NK-92 (cell line): ENCODE measurements around the gene NEO1.

Source experiments
- DNase-seq: peaks from one replicate; lab custom pipeline; 2025; ENCODE audit not compliant: unreplicated experiment; lab: John Stamatoyannopoulos, UW

Gene NEO1

DNA sequence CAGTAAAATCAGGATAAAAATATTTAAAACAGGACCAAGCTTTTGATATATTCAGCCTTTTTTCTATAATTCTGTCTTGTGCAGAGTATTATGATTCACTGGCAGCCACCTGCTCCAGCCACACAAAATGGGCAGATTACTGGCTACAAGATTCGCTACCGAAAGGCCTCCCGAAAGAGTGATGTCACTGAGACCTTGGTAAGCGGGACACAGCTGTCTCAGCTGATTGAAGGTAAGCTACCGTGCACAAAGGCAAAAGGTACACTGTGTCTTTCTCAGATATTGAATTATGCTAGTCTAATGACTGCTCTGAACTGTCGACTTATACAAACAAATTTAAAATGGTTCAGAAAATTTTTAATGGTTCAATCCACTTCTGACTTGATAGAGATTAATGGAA, 202.3 kb downstream of the NEO1 start:
- DNase-seq = no peak

DNA sequence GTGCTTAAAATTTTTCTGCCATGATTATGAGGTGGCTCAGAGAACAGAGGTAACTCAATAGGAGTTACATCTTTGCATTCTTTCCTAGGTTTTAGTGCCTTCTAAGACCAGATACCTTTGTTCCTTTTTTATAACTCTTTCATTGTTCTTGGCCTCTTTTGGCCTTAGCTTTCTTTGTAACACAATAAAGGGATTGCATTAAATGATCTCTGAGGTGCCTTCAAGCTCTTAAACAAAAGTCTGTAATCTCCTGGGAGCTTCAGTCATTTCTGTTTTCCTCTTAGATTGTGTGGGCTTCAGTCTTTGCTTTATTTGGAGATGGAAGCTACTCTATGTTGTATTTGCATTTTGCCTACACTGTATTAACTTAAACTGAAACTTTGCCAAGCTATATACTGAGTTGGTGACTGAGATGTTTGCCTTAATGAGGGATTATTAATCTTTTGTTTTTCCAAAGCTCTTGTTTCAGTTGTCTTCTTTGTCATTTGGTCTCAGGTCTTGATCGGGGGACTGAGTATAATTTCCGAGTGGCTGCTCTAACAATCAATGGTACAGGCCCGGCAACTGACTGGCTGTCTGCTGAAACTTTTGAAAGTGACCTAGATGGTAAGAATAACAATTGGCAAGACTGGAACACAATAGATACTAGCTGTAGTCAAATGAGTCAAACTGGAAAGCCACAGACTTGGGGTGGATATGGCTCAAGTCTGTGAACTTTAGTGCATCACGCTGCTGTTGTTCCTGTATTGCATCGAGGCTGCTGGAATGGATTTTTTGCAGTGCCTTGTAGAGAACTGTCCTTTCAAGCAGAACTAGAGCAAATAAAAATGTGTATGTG, 206.2 kb downstream of the NEO1 start:
- no peak for DNase-seq

DNA sequence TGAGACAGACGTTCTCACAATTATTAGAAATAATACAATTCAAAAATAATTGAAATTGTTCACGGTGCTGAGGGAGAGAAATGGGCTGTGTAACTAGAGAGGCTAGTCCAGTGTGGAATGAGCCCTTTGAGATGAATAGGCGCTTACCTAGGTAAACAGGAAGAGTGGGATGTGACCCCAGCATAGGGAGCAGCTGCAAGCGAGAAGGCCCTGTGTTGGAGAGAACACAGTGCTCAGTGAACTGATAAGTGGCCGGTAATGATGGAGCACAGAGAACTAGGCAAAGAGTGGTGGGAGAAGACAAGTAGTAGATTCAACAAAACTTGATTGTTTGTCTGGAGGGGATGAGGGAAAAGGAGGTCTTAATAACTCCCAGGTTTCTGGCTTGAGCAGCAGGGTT, 212.6 kb downstream of the NEO1 start:
- no peak for DNase-seq

DNA sequence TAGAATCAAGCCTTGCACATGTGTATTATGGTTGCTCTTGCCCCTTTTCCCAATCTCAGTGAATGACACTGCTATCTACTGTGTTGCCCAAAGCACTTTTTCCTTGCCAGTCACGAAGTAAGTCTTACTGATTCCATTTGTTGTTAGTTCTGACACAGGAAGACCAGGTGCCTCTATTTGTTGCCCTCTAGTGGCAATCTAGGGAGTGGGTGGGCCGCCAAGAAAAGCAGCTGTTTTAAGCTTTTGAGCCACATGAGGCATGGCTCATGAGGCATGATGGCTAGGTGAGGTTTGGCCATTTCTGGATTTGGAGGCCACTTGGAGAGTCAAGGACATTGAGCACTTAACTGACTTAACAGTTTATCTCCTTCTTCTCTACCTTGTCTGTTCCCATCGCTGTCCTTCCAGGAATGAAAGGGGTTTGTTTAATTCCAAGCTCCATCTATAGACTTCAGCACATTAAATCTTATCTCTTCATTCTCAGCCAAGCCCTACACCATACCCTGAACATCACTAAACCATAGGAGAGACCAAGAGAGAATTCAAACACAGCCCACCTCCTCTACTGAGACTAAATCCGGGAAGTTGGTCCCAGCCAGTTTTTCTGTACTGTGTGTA, 213.4 kb downstream of the NEO1 start:
- DNase-seq = no peak

DNA sequence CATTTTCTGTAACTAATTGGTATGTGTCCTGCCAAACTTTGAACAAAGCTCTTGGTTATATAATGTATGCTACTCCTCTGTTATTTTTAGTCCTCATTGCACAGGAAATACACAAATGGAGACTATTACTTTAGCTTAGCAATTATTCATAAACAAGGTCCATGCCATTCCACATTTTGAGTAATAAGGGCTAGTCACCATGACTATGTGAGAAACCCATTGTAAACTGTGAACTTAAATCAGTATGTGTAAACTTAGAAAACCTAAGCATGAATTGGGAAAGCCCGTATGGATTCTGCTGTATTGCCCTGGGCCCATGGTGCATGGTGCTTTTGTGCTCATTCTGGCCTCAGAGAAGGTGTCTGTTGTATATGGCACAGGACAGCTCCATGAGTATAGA, 216.2 kb downstream of the NEO1 start:
- DNase-seq = no peak

DNA sequence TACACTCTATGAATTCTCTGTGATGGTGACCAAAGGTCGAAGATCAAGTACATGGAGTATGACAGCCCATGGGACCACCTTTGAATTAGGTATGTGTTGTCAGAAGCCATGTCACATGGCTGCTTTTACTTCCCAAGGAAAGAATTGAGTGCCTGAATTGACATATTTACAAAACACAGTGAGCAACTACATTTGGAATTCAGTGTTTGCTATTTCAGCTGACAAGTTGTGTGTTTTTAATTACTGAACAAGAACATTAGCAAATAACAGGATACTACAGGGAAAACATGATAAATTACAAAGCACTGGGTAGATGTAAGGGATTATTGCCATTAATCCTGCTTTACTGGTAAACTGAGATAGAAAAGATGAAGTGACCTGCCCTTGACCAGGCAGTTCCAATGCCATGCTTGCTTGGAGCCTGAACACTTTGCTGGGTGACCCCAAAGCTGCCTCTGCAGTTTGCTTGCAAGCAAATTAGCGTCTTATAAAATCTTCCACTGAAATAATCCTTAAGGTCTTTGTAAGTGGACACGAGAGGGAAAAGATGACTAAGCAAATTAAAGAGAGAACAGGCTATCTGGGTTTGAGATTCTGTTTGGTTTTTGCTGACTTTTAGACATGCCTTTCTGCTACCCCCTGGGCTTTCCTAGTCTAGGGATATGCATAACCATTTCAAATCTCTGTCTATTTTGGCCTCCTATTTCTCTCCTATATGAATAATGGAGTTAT, 218.3 kb downstream of the NEO1 start:
- no peak for DNase-seq

DNA sequence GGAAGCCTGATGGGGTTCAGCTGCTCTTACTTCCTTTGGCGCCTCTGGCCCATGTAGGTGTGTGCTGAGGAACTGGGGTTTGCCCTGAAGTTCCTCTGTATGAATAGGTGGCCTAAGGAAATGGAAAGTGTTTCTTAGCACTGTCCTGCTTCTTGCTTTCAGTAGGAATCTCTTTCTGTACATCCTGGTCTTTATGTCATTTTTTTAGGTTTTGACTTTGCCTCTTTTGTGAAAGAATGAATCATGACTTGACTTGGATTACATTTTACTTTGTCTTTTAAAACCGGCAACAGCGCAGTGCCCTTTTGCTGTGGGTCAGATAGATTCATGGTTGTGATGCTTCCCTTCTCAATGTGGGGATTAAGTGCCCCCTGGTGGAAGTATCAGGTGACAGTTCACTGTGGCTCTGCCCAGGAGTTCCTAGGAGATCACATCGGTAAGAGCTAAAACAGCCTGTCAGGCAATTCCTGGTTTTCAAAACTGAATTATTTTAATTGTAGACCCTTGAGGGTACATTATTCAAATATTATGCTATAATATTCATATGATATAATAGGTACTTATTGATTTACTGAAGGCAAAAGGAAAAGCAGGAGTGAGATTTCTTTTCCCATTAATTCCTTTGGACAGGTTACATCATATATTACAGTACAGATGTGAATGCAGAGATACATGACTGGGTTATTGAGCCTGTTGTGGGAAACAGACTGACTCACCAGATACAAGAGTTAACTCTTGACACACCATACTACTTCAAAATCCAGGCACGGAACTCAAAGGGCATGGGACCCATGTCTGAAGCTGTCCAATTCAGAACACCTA, 221.1 kb downstream of the NEO1 start:
- no peak for DNase-seq

DNA sequence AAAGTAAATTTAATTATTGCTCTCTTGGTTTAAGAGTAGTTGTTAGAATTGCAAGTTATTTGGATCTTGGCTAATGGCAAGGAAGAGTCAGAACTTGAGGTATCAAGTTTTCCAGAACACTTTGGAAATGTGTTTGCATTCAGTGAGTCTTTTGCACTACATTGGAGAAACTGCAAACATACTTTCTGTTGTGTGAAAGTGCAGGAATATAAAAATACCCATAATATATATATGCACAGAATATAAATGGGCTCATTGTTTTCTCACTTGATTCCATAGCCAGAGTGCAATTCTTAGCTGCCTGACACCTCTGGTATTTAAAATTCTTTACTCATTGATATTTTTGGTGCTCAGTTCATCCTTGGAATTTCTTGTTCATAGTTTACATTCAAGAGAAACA, 223.6 kb downstream of the NEO1 start:
- no peak for DNase-seq

DNA sequence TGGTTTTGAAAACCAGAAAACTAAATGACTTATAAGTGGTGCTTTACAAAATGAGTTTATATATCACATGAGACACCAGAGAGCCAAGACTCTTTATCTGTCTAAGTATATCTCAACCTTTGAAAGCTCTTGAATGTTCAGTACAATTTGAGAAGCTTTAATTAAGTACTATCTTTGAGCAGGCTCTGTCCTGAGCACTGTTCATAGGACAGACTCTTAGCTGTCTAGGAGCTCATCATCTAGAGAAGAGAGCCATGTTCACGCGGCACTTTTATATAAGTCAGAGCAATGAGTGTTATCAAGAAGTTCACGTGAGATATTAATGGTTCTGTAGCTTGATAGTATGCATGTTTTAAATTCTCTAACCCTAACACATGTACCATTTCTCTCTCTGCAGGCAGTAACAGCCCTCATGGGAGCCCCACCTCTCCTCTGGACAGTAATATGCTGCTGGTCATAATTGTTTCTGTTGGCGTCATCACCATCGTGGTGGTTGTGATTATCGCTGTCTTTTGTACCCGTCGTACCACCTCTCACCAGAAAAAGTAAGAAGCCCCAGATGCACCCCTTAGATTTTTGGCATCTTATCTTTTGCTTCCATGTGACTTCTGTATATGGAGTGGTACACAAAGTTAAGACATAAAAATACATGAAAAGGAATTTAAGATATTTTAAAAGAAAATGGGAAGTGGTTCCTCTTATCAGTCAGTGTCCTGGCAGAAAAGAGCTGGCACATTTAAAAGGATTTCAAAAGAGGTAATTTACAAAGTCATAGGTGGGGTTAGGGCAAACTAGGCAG, 230.5 kb downstream of the NEO1 start:
- DNase-seq = no peak

DNA sequence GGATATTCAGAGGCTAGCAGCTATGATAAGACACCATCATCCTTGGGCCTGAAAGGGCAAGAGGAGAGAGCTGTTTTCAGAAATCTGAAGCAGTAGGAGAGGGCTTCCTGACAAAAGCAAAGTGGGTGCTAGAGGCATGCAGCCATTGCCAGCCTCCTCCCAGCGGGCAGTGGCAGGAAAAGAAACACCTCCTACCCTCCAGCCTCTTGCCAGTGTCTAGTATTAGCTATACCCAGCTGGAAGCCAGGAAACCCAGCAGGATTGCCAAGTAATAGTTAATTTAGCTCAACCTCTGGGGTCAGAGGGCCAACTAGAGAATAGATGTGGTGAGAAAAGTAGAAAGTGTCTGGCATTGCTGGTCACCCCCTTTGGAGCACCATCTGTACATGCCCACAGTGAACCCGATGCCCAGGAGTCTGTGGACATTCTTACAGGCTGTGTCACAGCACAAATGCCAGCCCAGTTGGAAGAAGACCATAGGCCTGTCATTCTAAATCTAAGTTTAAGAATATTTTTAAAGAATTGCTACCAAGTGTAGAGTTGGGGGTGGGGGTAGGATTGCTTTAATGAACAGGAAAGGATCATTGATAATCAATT, 231.2 kb downstream of the NEO1 start:
- no peak for DNase-seq

DNA sequence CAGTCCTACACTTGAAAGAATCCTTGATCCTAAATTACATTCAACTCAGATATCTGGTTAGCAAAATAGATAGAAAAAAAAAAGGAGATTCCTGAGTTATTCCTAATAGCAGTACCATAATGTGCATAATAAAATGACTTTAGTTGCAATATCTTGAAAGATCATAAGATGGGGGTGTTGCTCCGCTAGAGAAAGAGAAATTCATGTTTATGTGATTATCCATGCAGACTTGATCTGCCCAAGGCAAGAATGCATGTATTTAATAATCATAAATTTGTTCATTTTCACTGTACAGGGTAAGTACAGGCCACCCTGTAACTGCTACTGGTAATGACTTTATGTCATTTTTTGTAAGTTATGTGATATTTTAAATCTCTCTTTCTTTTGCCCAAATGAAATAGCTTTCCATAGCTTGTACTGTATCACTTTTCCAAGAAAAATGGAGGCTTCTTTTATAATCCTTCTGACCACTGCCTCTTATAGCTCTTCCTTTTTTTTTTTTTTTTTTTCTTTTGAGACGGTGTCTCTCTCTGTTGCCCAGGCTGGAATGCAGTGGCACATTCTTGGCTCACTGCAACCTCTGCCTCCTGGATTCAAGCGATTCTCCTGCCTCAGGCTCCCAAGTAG, 231.9 kb downstream of the NEO1 start:
- DNase-seq = no peak

DNA sequence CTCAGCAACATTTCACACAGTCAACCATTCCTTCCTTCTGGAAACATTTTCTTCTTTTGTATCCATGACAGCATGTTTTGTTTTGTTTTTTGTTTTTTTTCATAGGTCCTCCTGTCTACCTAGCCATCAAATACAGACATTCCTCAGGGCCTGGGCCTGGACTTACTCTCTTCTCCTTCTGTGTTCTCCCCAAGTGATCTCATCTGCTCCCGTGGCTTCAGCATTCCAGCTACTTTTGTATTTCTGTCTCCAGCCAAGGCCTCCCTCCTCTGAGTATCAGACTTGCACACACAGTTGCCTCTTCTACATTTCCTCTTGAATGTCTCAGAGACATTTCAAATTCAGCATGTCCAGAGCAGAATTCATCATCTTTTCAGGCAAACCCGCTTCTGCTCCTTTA, 234.0 kb downstream of the NEO1 start:
- no peak for DNase-seq

DNA sequence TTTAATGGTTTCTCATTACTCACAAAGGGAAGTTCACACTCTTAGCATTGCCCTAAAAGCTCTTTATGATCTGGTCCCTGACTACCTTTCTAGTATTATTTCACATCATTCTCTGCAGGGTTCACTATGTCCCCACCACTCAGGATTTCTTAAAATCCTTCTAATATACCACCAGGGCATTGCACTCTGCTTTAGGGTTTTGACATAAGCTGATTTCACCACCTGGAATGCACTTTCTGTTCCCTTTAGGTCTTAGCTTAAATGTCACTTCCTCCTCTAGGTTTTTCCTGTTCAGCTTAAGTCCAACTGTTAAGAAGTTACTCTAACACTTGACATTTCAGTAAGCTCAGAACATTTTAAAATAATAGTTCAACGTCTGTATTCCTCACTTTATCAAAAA, 234.8 kb downstream of the NEO1 start:
- DNase-seq = no peak

DNA sequence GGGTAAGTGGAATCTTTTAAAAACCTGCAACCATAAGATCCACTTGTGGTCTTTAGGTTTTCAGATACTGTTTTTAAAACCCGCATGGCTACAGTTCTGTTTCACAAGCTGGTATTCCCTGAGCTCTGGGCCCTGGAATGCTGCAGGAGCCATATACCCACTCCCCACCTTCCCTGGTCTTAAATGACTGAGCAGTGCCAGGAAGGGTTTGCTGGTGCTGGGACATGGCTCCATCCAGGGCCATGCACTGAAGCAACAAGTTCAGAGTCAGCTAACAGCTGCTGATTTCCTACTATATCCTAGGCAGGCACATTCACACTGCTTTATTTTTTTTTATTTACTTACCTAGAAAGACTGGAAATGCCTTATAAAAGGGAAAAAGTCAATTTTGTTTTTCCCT, 239.2 kb downstream of the NEO1 start:
- DNase-seq = no peak

DNA sequence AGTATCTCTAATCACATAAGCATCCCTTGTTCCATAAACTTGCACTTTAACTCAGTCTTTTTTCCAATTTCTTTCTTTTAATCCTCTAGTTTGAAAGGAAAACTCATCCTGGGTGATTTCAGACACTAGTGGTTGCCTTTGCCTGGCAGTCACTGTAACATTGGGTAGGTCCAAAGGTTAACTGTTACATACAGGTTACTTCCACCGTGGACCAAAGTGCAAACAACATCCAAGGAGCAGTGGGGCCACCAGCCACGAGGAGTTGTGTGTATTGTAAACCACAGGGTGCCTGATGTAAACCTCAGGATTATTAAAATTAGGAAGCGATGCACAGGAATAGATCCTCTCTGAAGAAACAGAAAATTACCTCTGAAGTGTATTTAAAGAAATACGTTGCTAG, 241.5 kb downstream of the NEO1 start:
- no peak for DNase-seq

DNA sequence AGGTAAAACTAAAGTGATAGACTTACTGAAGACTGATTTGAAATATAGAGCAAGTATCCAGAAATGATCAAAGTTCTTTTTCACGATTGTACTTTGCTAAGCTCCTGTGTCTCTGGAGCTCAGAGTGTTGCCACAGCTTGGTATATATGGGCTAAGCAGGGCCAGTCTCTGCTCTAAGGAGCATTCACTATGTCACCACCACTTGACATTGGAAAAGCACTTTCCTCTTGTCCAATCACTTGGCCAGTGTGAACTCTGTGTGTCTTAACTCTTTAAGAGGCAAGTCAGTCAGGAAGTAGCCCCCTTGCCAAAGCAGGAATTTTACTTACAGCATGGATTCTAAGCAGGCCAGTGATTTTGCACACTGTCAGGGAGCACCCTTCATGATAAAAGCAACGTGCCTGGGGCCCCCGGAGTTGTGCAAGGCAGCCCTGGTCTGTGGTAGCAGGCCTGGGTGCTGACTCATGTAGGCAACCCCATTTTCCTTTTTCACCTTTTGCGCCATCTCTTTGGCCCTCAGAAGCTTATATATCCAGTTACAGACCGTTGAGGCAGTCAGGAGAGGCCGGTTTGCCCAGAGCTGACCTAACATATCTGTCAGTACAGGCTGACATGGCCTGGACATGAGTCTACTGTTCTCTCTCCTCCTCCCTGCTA, 243.5 kb downstream of the NEO1 start:
- DNase-seq = no peak

DNA sequence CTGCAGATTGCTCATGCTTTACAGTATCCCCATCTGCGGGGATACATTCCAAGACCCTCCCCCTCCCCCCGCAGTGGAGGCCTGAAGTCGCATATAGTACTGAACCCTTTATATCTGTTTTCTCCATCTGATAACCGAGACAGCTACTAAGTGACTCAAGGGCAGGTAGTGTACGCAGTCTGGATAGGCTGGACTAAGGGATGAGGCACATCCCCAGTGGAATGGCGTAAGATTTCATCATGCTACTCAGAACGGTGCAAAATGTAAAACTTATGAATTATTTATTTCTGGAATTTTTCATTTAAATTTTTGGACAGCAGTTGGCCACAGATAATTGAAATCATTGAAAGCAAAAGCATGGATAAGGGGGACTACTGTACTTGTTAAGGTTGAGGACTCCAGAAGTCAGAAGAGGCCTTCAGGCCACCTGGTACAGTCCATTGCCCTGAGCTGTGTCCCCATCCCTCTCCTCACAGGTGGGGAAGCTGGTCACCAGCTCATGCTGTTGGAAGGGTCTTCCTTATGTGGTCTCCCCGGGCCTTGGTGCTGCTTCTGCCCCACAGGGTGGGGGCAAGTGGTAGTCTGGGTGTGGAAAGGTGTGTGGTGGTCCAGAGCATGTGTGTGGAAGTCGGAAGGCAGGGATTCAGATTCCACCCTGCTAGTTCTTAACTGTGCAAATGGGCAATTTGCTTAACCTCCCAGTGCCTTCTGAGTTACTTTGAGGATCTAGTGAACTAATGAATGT, 244.5 kb downstream of the NEO1 start:
- no peak for DNase-seq

DNA sequence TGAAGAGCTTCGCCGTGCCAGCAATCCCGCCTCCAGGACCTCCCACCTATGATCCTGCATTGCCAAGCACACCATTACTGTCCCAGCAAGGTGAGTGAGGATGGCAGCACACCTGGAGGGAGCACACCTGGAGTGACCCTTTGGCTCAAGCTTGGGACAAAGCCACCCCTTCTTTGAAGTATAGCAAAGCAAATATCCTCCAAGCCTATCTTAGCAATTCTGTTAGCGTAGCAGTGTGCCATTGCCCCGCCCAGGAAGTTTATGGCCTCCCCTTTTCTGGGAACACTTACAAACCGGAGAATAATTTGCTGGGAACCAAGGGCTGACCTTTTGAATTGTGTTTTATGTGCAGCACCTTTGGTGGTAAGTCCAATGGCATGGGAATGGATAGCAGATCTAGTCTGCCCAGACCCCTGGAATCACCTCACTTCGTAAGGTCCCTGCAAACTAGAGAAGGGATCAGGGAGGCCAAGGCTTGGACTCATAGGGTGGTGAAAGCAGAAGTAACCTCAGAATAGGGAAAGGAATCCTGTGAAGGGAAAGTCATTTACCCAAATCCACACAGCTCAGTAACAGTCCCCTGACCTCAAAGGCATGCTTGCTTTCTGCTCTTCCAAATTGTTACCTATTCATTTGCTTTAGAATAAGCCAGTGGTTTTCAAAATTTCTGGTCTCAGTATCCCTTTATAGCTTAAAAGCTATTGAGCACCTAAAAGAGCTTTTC, 246.4 kb downstream of the NEO1 start:
- DNase-seq = no peak
